NCI-H524 treated with DMSO at 0.1 percent for 48 hours (cell line): ENCODE measurements around the gene TPM1.
A peak's percentile ranks its signal among the peaks of the same experiment; 100 is the strongest.
"Not testable (repeated sequence)": the region's sequence is repeated elsewhere in the genome, so short reads cannot be mapped to it uniquely, and the experiment has no call there.

Source experiments
- DNase-seq: peaks from one replicate; lab custom pipeline; 2025; lab: John Stamatoyannopoulos, UW

TPM1 gene

DNA sequence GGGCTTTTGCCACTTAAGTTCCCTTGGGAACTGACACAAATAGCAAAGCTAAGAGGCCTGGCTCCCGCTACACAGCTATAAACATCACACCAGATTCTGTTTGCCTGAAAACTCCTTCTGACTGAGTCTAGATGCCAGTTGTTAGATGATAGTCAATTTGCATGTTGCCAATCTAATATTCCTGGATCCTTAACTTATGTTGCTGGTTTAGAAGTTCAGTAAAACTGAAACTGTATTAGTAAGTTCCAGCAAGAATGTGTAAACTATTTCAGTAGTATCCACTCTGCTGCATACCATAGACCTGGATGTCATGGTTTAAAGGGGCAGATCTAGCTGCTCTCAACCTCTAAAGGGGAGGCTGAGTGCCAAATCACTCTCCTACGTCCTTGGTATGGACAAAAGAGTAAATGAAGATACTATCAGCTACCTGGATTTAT, 52.0 kb downstream of the TPM1 start:
- DNase-seq: peak; percentile 22

DNA sequence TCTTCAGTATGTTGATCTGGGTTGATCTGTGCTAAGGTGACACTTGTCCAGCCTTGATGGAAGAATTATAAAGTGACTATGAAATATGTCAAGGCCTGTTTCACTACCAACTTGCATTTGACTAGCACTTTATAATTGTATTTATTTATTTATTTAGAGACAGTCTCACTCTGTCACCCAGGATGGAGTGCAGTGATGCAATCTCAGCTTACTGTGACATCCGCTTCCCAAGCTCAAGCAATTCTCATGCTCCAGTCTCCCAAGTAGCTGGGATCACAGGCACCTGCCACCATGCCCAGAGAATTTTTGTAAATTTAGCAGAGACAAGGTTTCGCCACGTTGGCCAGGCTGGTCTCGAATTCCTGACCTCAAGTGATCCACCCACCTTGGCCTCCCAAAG, 53.6 kb downstream of the TPM1 start:
- DNase-seq: no peak

DNA sequence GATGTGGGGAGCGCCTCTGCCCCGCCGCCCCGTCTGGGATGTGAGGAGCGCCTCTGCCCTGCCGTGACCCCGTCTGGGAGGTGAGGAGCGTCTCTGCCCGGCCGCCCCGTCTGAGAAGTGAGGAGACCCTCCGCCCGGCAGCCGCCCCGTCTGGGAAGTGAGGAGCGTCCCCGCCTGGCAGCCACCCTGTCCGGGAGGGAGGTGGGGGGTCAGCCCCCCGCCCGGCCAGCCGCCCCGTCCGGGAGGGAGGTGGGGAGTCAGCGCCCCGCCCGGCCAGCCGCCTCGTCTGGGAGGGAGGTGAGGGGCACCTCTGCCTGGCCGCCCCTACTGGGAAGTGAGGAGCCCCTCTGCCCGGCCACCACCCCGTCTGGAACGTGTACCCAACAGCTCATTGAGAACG, 56.4 kb downstream of the TPM1 start:
- not testable (repeated sequence) for DNase-seq

DNA sequence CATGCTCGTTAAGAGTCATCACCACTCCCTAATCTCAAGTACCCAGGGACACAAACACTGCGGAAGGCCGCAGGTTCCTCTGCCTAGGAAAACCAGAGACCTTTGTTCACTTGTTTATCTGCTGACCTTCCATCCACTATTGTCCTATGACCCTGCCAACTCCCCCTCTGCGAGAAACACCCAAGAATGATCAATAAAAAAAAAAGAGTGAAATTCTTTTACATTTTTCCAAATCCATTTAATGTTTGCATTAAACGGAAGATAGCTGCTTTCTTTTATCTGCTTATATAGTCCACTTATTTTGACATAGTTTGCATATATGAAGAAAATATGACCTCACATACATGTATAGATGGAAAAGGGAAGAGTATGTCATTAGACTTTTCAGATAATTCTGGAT, 57.0 kb downstream of the TPM1 start:
- DNase-seq: not testable (repeated sequence)

DNA sequence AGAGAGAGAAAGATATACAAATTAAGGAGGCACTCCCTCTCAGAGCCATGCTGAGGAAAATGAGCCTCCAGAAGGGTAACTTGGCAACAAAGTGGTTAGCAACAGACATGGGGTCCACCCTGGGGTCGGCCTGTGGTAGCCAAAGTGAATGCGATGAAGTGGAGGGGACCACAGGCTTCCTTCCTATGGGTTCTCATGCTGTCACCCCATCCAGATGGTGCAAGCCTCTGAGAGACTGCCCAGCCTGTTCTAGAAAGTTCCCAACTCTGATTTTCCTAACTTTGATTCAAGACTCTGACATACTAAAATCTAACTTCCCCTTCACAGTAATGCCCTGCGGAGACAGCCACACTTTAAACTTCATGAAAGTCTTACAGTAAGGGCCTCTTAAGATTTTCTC, 60.9 kb downstream of the TPM1 start:
- no peak for DNase-seq

DNA sequence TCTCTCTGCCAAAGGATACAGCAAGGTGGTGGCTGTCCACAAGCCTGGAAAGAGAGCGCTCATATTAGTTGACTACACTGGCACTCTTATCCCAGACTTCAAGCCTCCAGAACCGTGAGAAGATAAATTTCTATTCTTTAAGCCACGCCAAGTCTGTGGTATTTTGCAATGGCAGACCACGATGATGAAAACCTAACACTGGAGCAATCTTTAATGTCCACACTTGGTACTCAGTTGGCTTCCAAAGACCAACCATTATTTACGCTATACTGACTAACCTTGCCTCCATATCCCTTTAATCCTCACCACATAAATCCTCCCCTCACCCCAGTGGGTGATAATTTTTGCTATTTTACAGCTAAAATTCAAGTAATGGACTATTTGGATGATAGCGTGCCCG, 62.2 kb downstream of the TPM1 start:
- no peak for DNase-seq

DNA sequence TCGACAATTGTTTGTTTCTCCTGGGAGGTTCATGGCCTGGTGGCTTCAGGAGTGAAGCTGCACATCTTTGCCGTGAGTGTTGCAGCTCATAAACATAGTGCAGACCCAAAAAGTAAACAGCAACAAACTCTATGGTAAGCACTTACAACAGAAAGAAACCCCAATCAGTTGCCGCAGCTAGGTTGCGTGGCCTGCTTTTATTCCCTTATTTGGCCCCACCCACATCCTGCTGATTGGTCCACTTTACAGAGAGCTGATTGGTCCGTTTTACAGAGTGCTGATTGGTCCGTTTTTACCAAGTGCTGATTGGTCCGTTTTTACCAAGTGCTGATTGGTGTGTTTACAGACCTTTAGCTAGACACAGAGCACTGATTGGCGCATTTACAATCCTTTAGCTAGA, 62.8 kb downstream of the TPM1 start:
- DNase-seq: not testable (repeated sequence)

DNA sequence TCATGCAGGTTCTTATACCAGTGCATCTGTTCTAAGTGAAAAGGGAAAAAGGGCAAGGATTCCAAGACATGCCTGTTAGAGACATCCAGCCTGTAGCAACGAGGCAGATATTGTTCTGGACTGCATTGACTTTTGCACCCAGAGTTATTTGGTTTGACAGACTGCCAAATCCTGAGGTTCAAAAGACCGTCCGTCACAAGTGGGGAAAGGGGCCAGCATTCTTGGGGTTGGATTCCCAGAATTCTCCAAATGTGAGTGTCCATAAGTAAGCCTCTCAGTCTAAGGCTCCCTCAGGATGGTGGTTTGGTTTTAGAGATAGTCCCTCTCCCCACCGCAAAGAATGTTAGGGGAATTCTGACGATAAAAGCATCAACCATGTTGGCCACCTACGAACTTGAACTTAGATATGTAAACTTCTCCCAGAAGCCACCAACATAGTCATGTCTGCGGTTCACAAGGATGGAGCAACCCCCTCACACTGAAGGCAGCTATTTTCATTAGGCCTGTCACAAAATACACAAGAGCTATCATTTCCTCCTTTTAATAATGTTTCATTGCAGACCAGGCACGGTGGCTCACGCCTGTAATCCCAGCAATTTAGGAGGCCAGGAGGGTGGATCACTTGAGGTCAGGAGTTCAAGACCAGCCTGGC, 65.5 kb downstream of the TPM1 start:
- DNase-seq: no peak

DNA sequence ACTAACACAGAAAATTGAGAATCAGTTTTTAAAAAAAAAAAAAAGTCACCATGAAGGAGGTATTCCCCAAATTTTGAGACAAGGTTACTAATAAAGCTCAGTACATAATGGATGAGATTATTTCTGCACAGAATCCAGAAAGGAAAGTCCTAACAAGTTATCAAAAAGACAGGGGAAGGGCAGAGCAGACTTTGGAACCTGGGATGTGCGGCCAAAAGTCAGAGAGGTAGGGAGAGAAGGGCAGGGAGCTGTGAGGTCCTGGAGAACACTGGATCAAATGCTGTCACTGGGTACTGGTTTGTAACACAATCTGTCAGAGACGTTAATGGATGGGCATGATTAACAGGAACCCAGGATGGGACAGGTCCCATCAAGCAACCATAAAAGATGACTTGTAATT, 67.0 kb downstream of the TPM1 start:
- DNase-seq: no peak

DNA sequence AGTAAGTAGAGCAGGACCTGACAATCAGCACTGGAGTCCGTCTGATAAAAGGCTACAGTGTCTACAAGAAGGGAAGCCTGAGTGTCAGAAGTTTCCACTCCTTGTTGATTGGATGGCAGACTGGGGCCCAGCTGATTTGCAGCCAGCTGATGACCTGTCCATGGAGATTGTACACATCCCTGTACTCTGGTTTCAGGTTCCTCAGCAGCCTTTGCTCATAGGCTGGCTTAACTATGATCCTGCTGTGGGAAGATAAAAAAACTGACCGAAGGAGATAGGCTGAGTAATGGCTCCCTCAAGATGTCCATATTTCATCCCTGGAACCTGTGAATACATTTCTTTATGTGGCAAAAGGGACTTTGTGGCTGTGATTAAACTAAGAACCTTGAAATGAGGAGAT, 67.4 kb downstream of the TPM1 start:
- DNase-seq: no peak

DNA sequence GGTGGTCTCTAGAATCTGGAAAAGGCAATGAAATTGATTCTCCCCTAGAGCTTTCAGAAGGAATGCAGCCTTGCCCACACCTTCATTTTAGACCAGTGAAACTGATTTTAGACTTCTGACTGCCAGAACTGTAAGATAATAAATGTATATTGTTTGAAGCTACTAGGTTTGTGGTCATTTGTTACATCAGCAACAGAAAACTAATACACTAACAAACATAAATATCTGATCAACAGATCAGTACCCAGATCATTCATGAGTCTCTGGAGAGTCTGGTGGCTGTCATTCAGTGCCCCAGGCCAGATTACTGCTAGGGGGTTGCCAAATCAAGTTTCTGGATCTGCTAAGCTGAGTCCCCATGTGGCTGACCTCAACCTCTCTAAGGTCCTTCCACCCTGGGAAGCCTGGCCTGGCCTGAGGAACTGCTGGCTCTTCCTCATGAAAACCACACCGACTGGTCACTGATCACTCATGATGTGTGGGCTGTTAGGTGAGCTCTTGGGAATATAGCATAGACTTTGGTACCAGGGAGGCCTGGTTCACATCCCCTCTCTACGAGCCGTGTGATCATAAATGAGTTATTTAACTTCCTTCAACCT, 68.0 kb downstream of the TPM1 start:
- no peak for DNase-seq

DNA sequence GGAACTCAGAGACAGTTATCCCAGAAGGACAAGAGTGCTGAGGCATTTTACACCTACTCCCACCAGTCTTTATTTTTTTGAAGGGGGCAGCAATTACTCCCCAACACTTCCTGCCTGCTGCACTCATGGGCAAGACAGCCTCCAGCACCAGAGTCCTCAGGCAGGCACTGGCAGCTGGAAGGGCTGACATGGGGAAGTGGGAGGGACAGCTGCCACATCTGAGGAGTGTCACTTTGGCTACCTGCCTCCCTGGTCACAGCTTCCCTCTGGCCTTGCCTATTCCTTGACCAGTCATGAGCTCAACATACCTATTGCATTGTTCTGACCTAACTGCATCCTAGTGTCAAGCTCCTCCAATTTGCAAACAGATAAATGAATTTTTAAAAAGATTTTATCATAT, 68.9 kb downstream of the TPM1 start:
- no peak for DNase-seq

DNA sequence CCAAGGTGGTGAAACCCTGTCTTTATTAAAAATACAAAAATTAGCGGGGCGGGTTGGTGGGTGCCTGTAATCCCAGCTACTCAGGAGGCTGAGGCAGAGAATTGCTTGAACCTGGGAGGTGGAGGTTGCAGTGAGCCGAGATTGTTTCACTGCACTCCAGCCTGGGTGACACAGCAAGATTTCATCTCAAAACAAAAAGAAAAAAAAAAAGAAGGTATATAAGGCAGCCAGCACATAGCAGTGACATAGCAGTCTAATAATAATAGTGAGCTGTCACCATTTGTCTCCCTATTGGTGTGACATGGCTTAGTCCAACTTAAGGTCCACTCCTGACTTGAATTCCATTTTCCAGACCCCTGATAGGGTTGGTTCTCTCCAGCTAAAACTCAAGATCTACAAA, 70.3 kb downstream of the TPM1 start:
- DNase-seq: no peak

DNA sequence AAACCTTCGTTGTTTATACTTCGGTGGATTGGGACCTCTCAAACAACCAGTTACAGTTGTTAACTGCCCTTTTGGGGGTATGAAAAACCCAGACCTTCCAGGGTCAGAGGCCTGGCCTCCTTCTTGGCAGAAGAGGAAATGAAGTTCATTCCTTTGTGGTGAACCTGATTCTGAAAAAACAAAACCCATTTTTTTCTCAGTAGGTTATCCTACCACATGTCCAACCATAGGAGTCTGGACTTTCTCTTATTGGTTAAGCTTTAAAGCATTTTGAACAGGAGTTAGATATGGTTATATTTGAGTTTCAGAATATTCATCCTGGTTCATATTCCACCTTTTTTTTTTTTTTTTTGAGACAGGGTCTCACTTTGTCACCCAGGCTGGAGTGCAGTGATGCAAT, 71.9 kb downstream of the TPM1 start:
- no peak for DNase-seq
